Measurements from ENCODE around the gene MYO18A. TPM values are rescaled to one million over a fixed set of nuclear protein-coding genes. Genes with fewer than 3 reads are reported as not detected.

MYO18A gene
- total RNA-seq, 3 donors from 2014 or later (not counting 1 experiment from before 2014, with no cell fraction given): 110 to 117 (median 115) TPM

GRCh38 chr17:29048440-29049368, 131.5 kb downstream of the MYO18A start:
- TF ChIP-seq CTCF (IDR thresholded peaks at IDR 0.05): no peak
- intact Hi-C loops (cut with micrococcal nuclease): no loop called here
- H3K27ac ChIP-seq (ENCODE audit: low read length): no peak overlapping the region
- Mint-ChIP-seq H3K4me1 (peaks cover under 1 to 3% of the 10 kb centered on the region in 2 donors), H3K27me3 (ENCODE audit: low read depth in 2 of 2) (peaks cover 0 to 4% of the 10 kb centered on the region in 2 donors), H3K27ac (no peak overlapping the region), H3K4me3 (no peak overlapping the region), H3K9me3 (no peaks in the 10 kb centered on the region), H3K36me3 (no peaks in the 10 kb centered on the region)
- WGBS (ENCODE audit: insufficient coverage): 88% methylated on average over 9 of the region's 10 CpGs
- no peak overlapping the region for H3K4me3 ChIP-seq (ENCODE audit: low read length)
- H3K36me3 ChIP-seq (ENCODE audit: control insufficient read depth, insufficient read depth, low read length): no peaks in the 10 kb centered on the region
- ATAC-seq (no peak), DNase-seq (no peak)
- no peaks in the 10 kb centered on the region for H3K4me1 ChIP-seq (ENCODE audit: control insufficient read depth, insufficient read depth, low read length)
- H3K27me3 ChIP-seq (ENCODE audit: control insufficient read depth, insufficient read depth, low read length): no peaks in the 10 kb centered on the region
- H3K9me3 ChIP-seq (ENCODE audit: control insufficient read depth, insufficient read depth, low read length): no peaks in the 10 kb centered on the region

- intact Hi-C loops (cut with micrococcal nuclease): no loop called here
- ATAC-seq (no peak), DNase-seq (no peak)
- Mint-ChIP-seq H3K36me3 (no peaks in the 10 kb centered on the region), H3K9me3 (no peaks in the 10 kb centered on the region), H3K27me3 (ENCODE audit: low read depth in 2 of 2) (peaks cover 0 to 4% of the 10 kb centered on the region in 2 donors), H3K27ac (no peak overlapping the region), H3K4me1 (peaks cover 8 to 12% of the 10 kb centered on the region in 2 donors), H3K4me3 (no peak overlapping the region)
- H3K4me1 ChIP-seq (ENCODE audit: control insufficient read depth, insufficient read depth, low read length): peaks cover 10% of the 10 kb centered on the region
- 90% methylated on average over 5 of the region's 5 CpGs for WGBS (ENCODE audit: insufficient coverage)
- no peaks in the 10 kb centered on the region for H3K27me3 ChIP-seq (ENCODE audit: control insufficient read depth, insufficient read depth, low read length)
- no peaks in the 10 kb centered on the region for H3K36me3 ChIP-seq (ENCODE audit: control insufficient read depth, insufficient read depth, low read length)
- H3K27ac ChIP-seq (ENCODE audit: low read length): no peak overlapping the region
- TF ChIP-seq CTCF (IDR thresholded peaks at IDR 0.05): no peak
- no peaks in the 10 kb centered on the region for H3K9me3 ChIP-seq (ENCODE audit: control insufficient read depth, insufficient read depth, low read length)
- no peak overlapping the region for H3K4me3 ChIP-seq (ENCODE audit: low read length)
Observed at GRCh38 chr17:29046473-29046839, 133.7 kb downstream of the MYO18A start.

GRCh38 chr17:29045734-29046472, 134.3 kb downstream of the MYO18A start:
- no peaks in the 10 kb centered on the region for H3K9me3 ChIP-seq (ENCODE audit: control insufficient read depth, insufficient read depth, low read length)
- no peaks in the 10 kb centered on the region for H3K27me3 ChIP-seq (ENCODE audit: control insufficient read depth, insufficient read depth, low read length)
- H3K36me3 ChIP-seq (ENCODE audit: control insufficient read depth, insufficient read depth, low read length): no peaks in the 10 kb centered on the region
- H3K27ac ChIP-seq (ENCODE audit: low read length): no peak overlapping the region
- no peak for DNase-seq
- intact Hi-C loops (cut with micrococcal nuclease): no loop called here
- no peak overlapping the region for H3K27ac Mint-ChIP-seq
- no peaks in the 10 kb centered on the region for H3K36me3 Mint-ChIP-seq
- H3K27me3 Mint-ChIP-seq (ENCODE audit: low read depth in 2 of 2): peaks cover 0 to 4% of the 10 kb centered on the region in 2 donors
- TF ChIP-seq CTCF (IDR thresholded peaks at IDR 0.05): no peak
- no peaks in the 10 kb centered on the region for H3K9me3 Mint-ChIP-seq
- H3K4me3 ChIP-seq (ENCODE audit: low read length): no peak overlapping the region
- WGBS (ENCODE audit: insufficient coverage): 79% methylated on average over 7 of the region's 7 CpGs
- ATAC-seq: no peak
- H3K4me3 Mint-ChIP-seq: no peak overlapping the region
- H3K4me1 Mint-ChIP-seq: peaks cover 8 to 12% of the 10 kb centered on the region in 2 donors
- H3K4me1 ChIP-seq (ENCODE audit: control insufficient read depth, insufficient read depth, low read length): peaks cover 10% of the 10 kb centered on the region

Data from natural killer cell (primary cell).